Measurements from ENCODE around the gene AOAH.

DNA sequence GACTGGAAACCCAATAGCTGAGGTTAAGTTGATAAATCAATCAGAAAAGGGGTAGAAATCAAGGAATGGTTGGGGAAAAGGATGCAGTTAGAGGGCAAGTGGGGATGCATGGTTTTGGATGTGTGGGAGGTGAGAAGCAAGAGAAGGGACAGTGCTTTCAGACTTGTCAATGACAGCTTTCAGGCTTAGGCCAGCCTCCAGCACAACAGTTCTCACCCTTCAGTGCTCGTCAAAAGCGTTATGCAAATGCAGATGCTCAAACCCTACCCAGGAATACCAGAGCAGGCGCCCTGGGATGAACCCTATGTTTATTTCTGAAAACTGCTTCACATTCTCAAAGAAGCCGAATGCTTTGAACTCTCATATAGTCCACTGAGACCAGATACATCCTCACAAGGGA, 74.0 kb downstream of the AOAH start:
- TF ChIP-seq OSR1 (CRISPR knock-in tag; IDR thresholded peaks at IDR 0.05) (no peak), ZFP30 (CRISPR knock-in tag; IDR thresholded peaks at IDR 0.05) (no peak)
- TF ChIP-seq, protein P1, sequence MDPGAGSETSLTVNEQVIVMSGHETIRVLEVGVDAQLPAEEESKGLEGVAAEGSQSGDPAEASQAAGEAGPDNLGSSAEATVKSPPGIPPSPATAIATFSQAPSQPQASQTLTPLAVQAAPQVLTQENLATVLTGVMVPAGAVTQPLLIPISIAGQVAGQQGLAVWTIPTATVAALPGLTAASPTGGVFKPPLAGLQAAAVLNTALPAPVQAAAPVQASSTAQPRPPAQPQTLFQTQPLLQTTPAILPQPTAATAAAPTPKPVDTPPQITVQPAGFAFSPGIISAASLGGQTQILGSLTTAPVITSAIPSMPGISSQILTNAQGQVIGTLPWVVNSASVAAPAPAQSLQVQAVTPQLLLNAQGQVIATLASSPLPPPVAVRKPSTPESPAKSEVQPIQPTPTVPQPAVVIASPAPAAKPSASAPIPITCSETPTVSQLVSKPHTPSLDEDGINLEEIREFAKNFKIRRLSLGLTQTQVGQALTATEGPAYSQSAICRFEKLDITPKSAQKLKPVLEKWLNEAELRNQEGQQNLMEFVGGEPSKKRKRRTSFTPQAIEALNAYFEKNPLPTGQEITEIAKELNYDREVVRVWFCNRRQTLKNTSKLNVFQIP (CRISPR knock-in tag; IDR thresholded peaks at IDR 0.05; ENCODE audit: borderline replicate concordance, low read depth) = no peak

All from SK-N-SH treated with all-trans-retinoic acid at 6 μM for 48 hours (cell line).